Right ventricle myocardium inferior (tissue), 1 donor: Measurements from ENCODE around the gene TRMT10B. TPM values are rescaled to one million over a fixed set of nuclear protein-coding genes. Genes with fewer than 3 reads are reported as not detected.
"Not testable (repeated sequence)": the region's sequence is repeated elsewhere in the genome, so short reads cannot be mapped to it uniquely, and the experiment has no call there.

Source experiments
- ATAC-seq: fragments of 200-7000 bp; cut with Tn5 transposase; one replicate; pipeline ENCODE4 v1.9.1; 2020; ENCODE audit warnings: mild to moderate bottlenecking, moderate library complexity
- DNase-seq: peaks from one replicate; pipeline ENCODE4 v3.0.0; 2021; ENCODE audit errors: missing footprints
- intact Hi-C: fragments of 100-400 bp; cut with DNase I; formaldehyde crosslinking; loops from one replicate; pipeline ENCODE4 v1.11.0; 2022
- total RNA-seq: library from RNA; stranded (reverse); fragmentation: NEBNext Ultra II Directional; extraction: Animal tissue kit (Norgen Biotek cat#: 25700); gene quantifications from one replicate; pipeline ENCODE4 v1.2.1, GENCODE V29; 2021
- donor health status: DM: no; HTN: yes; CAD: no; lungs with severe emphysema.

TRMT10B gene
- total RNA-seq, 1 donor from 2014 or later, result 3.2 TPM

- intact Hi-C loops, result loop anchor here (2.0 to 10.0 kb wide), 4 partner anchors 16 to 610 kb away; partner anchors contain the start of genes ALDH1B1, DCAF10, FBXO10 and TOMM5
- ATAC-seq (peak; percentile 96), DNase-seq (peak; percentile 95)
Measured at GRCh38 chr9:37784616-37785483, 31.2 kb downstream of the TRMT10B start, which contains the start of gene EXOSC3. Gene EXOSC3, minus strand, starts transcription at chr9:37785064. Its CDS starts 20 bp downstream, at chr9:37785044.

- intact Hi-C loops, result loop anchor here (5.0 to 10.0 kb wide), 2 partner anchors 210 to 608 kb away; partner anchors contain the start of genes ALDH1B1 and FBXO10
- peak; percentile 61 for DNase-seq
- ATAC-seq, result no peak
Measured at GRCh38 chr9:37787059-37787458, 33.5 kb downstream of the TRMT10B start.

- ATAC-seq, result no peak
- intact Hi-C loops, result loop anchor here (5.0 to 10.0 kb wide), 2 partner anchors 211 to 606 kb away; partner anchors contain the start of genes ALDH1B1 and FBXO10
- no peak for DNase-seq
Measured at GRCh38 chr9:37788332-37788731, 34.7 kb downstream of the TRMT10B start.

- DNase-seq (no peak), ATAC-seq (no peak)
- intact Hi-C loops, result no loop called here
Measured at GRCh38 chr9:37790096-37790495, 36.5 kb downstream of the TRMT10B start.

- intact Hi-C loops, result no loop called here
- ATAC-seq, result no peak
- no peak for DNase-seq
Measured at GRCh38 chr9:37792122-37792521, 38.5 kb downstream of the TRMT10B start.

- intact Hi-C loops, result no loop called here
- DNase-seq (no peak), ATAC-seq (no peak)
Measured at GRCh38 chr9:37796232-37796631, 42.6 kb downstream of the TRMT10B start.

GRCh38 chr9:37798677-37799076, 45.1 kb downstream of the TRMT10B start:
- intact Hi-C loops, result no loop called here
- ATAC-seq (no peak), DNase-seq (no peak)

- ATAC-seq (peak; percentile 97), DNase-seq (peak; percentile 94)
- intact Hi-C loops, result loop anchor here (2.0 to 10.0 kb wide), 3 partner anchors 16 to 284 kb away; partner anchors contain the start of genes EXOSC3 and SLC25A51
Measured at GRCh38 chr9:37800631-37801286, 47.2 kb downstream of the TRMT10B start, which contains the start of gene DCAF10. Gene DCAF10, plus strand, starts transcription at chr9:37800797. Its CDS starts 70 bp downstream, at chr9:37800867.

GRCh38 chr9:37801287-37801850, 47.8 kb downstream of the TRMT10B start:
- intact Hi-C loops, result loop anchor here (2.0 to 10.0 kb wide), 3 partner anchors 17 to 283 kb away; partner anchors contain the start of genes EXOSC3 and SLC25A51
- ATAC-seq, result peak; percentile 35
- no peak for DNase-seq

- DNase-seq (no peak), ATAC-seq (no peak)
- intact Hi-C loops, result loop anchor here (2.0 to 10.0 kb wide), 3 partner anchors 17 to 283 kb away; partner anchors contain the start of genes EXOSC3 and SLC25A51
Measured at GRCh38 chr9:37801959-37802711, 48.5 kb downstream of the TRMT10B start.

- DNase-seq (no peak), ATAC-seq (no peak)
- intact Hi-C loops, result loop anchor here (10.0 kb wide), 2 partner anchors 99 to 279 kb away; partner anchors contain the start of gene SLC25A51
Measured at GRCh38 chr9:37806271-37806670, 52.7 kb downstream of the TRMT10B start.

GRCh38 chr9:37809676-37810075, 56.1 kb downstream of the TRMT10B start:
- intact Hi-C loops, result loop anchor here (10.0 kb wide), 2 partner anchors 95 to 275 kb away; partner anchors contain the start of gene SLC25A51
- not testable (repeated sequence) for ATAC-seq, DNase-seq

GRCh38 chr9:37811906-37812476, 58.4 kb downstream of the TRMT10B start:
- DNase-seq (no peak), ATAC-seq (no peak)
- intact Hi-C loops, result no loop called here

GRCh38 chr9:37812773-37813379, 59.3 kb downstream of the TRMT10B start:
- ATAC-seq (no peak), DNase-seq (no peak)
- intact Hi-C loops, result no loop called here

- DNase-seq (no peak), ATAC-seq (no peak)
- intact Hi-C loops, result no loop called here
Measured at GRCh38 chr9:37818849-37819248, 65.2 kb downstream of the TRMT10B start.

- DNase-seq (no peak), ATAC-seq (no peak)
- intact Hi-C loops, result no loop called here
Measured at GRCh38 chr9:37820142-37820541, 66.5 kb downstream of the TRMT10B start.

- intact Hi-C loops, result loop anchor here (5.0 kb wide), 1 partner anchor 52 kb away; no protein-coding TSS in a partner anchor
- not testable (repeated sequence) for ATAC-seq, DNase-seq
Measured at GRCh38 chr9:37825174-37825573, 71.6 kb downstream of the TRMT10B start.
